Adrenal gland (tissue), 12 donors: ENCODE data around the gene TNNT2. TPM values are rescaled to one million over a fixed set of nuclear protein-coding genes. Genes with fewer than 3 reads are reported as not detected.

Experiments
- DNase-seq, 7 donors: peaks; one replicate each; pipeline ENCODE4 v3.0.0-alpha.2; 2019 to 2020
- H3K27ac ChIP-seq, 5 donors: fragments of 200-600 bp; sonication (generic) in 4 of 5; 1 replicate in 3 of 5; 2 replicates in 2 of 5; pipeline versions ENCODE4 v1.5.1 to v1.8.0; 2016 to 2020; ENCODE audit warnings: mild to moderate bottlenecking in 1 of 5
- H3K27me3 ChIP-seq: fragments of 200-600 bp; 2 replicates; pipeline ENCODE4 v1.8.0; 2021
- H3K36me3 ChIP-seq, 2 donors: fragments of 200-600 bp; replicated peaks in 1 of 2; 1 replicate in 1 of 2; 2 replicates in 1 of 2; pipeline versions ENCODE4 v1.5.1 to v1.8.0; 2018 to 2022
- H3K4me1 ChIP-seq, 2 donors: fragments of 200-600 bp; replicated peaks in 1 of 2; 1 replicate in 1 of 2; 2 replicates in 1 of 2; pipeline versions ENCODE4 v1.5.1 to v1.8.0; 2018 to 2021
- H3K4me3 ChIP-seq, 4 donors: fragments of 200-600 bp; sonication (generic) in 3 of 4; one replicate each; pipeline ENCODE4 v1.5.1; 2016 to 2018
- H3K9me3 ChIP-seq, 3 donors: fragments of 200-600 bp; sonication (generic) in 1 of 3; replicated peaks in 1 of 3; 1 replicate in 2 of 3; 2 replicates in 1 of 3; pipeline versions ENCODE4 v1.5.1 to v1.8.0; 2016 to 2021
- CTCF ChIP-seq, 6 experiments: fragments of 450-650 bp in 4 of 6; fragments of 200-600 bp in 2 of 6; sonication (generic) in 1 of 6; IDR thresholded peaks; 1 replicate in 5 of 6; 2 replicates in 1 of 6; pipeline versions ENCODE4 v1.5.1 to v1.8.0; 2016 to 2021; ENCODE audit warnings: antibody characterized with exemption in 6 of 6, mild to moderate bottlenecking in 2 of 6, moderate library complexity in 1 of 6
- POLR2A ChIP-seq, 2 donors: fragments of 450-650 bp; IDR thresholded peaks; one replicate each; pipeline ENCODE4 v1.6.1; 2017; ENCODE audit warnings: antibody characterized with exemption in 2 of 2, mild to moderate bottlenecking in 2 of 2, moderate library complexity in 1 of 2
- WGBS, 4 donors: extraction: QIAGEN DNeasy Blood & Tissue Kit in 2 of 4; methylation state at CpG; one replicate each; pipeline versions ENCODE4 v1.1.5 to v1.1.7; 2013 to 2017; 5-methylcytosine and 5-hydroxymethylcytosine counted together
- intact Hi-C, 2 donors: fragments of 100-400 bp; cut with DNase I; formaldehyde crosslinking; loops; one replicate each; pipeline versions ENCODE4 v1.14.1 to v1.15.0; 2022 to 2023
- polyA plus RNA-seq, 3 donors: library from polyadenylated mRNA; stranded (reverse); fragments of 200-250 nt in 2 of 3; fragments of 350-450 nt in 1 of 3; fragmentation: Illumina TruSeq in 1 of 3; extraction: RNeasy Lipid Tissue Mini Kit (QIAGEN cat#74804) in 1 of 3; gene quantifications; one replicate each; pipeline ENCODE4 v1.2.3, GENCODE V29; 2013 to 2014
- total RNA-seq, 9 donors: library from RNA; depleted of rRNA in 4 of 9; stranded (reverse); fragments of >200 nt in 4 of 9; fragments of 120-200 nt in 1 of 9; fragmentation: NEBNext Ultra II Directional in 1 of 9; extraction: Animal tissue kit (Norgen Biotek cat#: 25700) in 1 of 9; gene quantifications; one replicate each; pipeline versions ENCODE4 v1.1.0 to v1.2.4, GENCODE V29; 2013 to 2023
- donor health status: healthy with polysubstance abuse.
- donor health status: Bipolar disorder and iron deficiency.
- donor health status: DM: yes; HTN: yes; CAD: no.
- donor health status: DM: no; HTN: no; CAD: no.
- donor health status: DM: no; HTN: no; CAD: no.
- donor health status: DM: yes; HTN: yes; CAD: no.

The TNNT2 gene
- total and polyA plus RNA-seq, 12 donors, result 0.39 to 37.3 (median 3.8) TPM; not detected in 2

GRCh38 chr1:201383647-201384405 is 6.3 kb upstream of the TNNT2 start:
- Histone ChIP-seq H3K9me3 (no peaks in the 10 kb centered on the region), H3K36me3 (no peaks in the 10 kb centered on the region), H3K4me3 (no peak overlapping the region), H3K27ac (no peak overlapping the region), H3K27me3 (no peaks in the 10 kb centered on the region), H3K4me1 (no peaks in the 10 kb centered on the region)
- TF ChIP-seq CTCF (IDR thresholded peaks at IDR 0.05) (no peak), POLR2A (IDR thresholded peaks at IDR 0.05) (no peak)
- intact Hi-C loops, result no loop called here
- 77 to 92% (median 86%) methylated on average over 4 of the region's 4 CpGs for WGBS, 4 donors
- no peak for DNase-seq

GRCh38 chr1:201381130-201381529 is 3.6 kb upstream of the TNNT2 start:
- H3K4me3 ChIP-seq, result no peak overlapping the region
- TF ChIP-seq POLR2A (IDR thresholded peaks at IDR 0.05), result no peak
- TF ChIP-seq CTCF (IDR thresholded peaks at IDR 0.05), result no peak
- intact Hi-C loops, result no loop called here
- no peaks in the 10 kb centered on the region for H3K27me3 ChIP-seq
- WGBS, 4 donors, result 80 to 92% (median 89%) methylated on average over 7 of the region's 7 CpGs
- DNase-seq, result no peak
- H3K9me3 ChIP-seq, result no peaks in the 10 kb centered on the region
- H3K36me3 ChIP-seq, result no peaks in the 10 kb centered on the region
- no peaks in the 10 kb centered on the region for H3K4me1 ChIP-seq
- H3K27ac ChIP-seq, result no peak overlapping the region

- intact Hi-C loops, result no loop called here
- DNase-seq, result no peak
- Histone ChIP-seq H3K9me3 (no peaks in the 10 kb centered on the region), H3K27ac (no peak overlapping the region), H3K4me1 (no peaks in the 10 kb centered on the region), H3K36me3 (no peaks in the 10 kb centered on the region), H3K27me3 (no peaks in the 10 kb centered on the region), H3K4me3 (no peak overlapping the region)
- WGBS, 4 donors, result 92 to 99% (median 96%) methylated on average over 7 to 9 of the region's 9 CpGs
- TF ChIP-seq CTCF (IDR thresholded peaks at IDR 0.05), result no peak
- no peak for TF ChIP-seq POLR2A (IDR thresholded peaks at IDR 0.05)
Observed at GRCh38 chr1:201379733-201380242, 2.3 kb upstream of the TNNT2 start.

GRCh38 chr1:201378804-201379203 is 1.3 kb upstream of the TNNT2 start:
- no peak for DNase-seq
- H3K27ac ChIP-seq, result no peak overlapping the region
- H3K4me1 ChIP-seq, result no peaks in the 10 kb centered on the region
- H3K9me3 ChIP-seq, result no peaks in the 10 kb centered on the region
- intact Hi-C loops, result no loop called here
- WGBS, 4 donors, result 80 to 89% (median 83%) methylated on average over 5 to 6 of the region's 6 CpGs
- no peak overlapping the region for H3K4me3 ChIP-seq
- TF ChIP-seq CTCF (IDR thresholded peaks at IDR 0.05), result no peak
- no peak for TF ChIP-seq POLR2A (IDR thresholded peaks at IDR 0.05)
- H3K27me3 ChIP-seq, result no peaks in the 10 kb centered on the region
- H3K36me3 ChIP-seq, result no peaks in the 10 kb centered on the region
